Activated T-cell treated with anti-CD3 and anti-CD28 coated beads, Interleukin-2, amount 50 U/mL, for 48 hours (primary cell): ENCODE measurements around the gene PPAN.
A peak's percentile ranks its signal among the peaks of the same experiment; 100 is the strongest.

ENCODE experiments used
- DNase-seq, 2 experiments: peaks; one replicate each; pipeline ENCODE4 v3.0.0-alpha.2; 2020

PPAN gene

GRCh38 chr19:10114651-10115391, 8.7 kb downstream of the PPAN start:
- DNase-seq: peak; percentile 61 to 63

- peak; percentile 57 to 58 for DNase-seq
Measured at GRCh38 chr19:10115392-10116084, 9.4 kb downstream of the PPAN start.

DNA sequence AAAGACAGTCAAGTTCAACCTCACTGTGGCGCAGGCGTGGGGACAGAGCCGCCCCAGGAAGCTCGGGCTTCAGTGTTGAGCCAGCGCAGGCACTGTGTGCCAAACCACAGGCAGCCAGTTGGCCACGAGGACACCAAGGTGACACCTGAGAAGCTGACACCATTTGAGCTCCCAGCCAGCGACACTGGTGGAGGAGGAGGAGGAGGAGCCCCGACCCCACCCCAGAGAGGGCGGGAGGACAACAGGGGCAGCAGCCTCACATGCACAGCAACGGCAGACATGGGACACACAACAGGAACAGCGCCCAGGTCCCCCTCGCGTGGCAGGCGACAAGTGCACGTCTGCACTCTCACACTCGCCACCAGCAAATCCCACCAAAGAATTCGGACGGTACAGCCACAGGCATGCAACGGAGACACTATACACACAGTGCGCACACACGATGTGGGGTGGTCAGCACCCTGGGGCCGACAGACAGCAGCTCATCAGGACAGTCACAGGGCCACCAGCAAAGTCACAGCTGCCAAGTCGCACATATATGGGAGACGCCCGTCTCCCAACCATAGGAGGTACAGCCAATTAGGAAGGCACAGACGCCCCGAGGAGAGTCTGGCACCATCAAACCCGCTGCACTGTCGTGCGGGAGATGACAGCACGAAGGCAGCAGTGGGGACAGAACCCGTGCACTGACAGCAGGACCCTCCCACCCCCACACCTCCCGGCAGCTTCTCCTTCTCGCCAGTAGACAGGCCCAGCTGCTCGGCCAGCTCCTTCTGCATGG, 10.1 kb downstream of the PPAN start:
- DNase-seq: peak; percentile 50 to 52

GRCh38 chr19:10116866-10117616, 10.9 kb downstream of the PPAN start:
- no peak for DNase-seq

DNA sequence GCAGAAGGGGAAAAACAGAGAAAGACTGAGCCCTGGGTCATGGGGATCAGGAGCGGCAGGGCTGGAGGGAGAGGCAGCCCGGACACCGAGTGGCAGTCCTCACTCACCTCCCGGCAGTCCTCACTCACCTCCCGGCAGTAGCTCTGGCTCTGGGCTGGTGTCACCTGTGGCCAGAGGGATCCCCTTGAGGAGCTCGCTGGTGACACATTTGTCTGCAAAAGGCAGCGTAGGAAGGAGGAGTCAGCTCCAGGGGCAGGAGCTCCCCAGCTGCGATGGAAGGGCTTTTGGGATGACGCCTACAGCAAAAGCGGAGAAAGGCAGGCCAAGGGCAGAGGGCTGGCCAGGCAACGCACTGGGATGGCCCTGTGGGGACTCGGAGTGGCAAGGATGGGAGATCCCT, 12.8 kb downstream of the PPAN start:
- DNase-seq: peak in 1 of 2 experiments; percentile 41

- no peak for DNase-seq
Measured at GRCh38 chr19:10120538-10121189, 14.5 kb downstream of the PPAN start.

DNA sequence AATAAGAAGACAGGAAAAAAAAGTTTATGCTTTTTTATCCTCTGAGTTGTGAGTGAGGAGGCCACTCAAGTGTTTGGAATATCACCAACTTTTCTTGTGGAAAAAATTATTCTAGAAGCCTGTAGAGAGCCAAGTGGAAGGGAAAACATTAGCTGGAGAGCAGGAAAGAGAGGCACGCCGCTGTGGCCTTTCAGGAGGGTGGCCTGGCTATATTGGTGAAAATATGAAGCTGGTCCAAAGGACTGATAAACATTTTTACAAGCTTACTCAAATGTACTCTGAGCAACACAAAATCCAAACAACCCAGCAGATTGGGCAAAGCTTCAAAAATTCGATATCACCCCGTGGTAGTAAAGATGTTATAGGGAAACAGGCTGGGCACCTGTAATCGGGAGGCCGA, 15.9 kb downstream of the PPAN start:
- no peak for DNase-seq

DNA sequence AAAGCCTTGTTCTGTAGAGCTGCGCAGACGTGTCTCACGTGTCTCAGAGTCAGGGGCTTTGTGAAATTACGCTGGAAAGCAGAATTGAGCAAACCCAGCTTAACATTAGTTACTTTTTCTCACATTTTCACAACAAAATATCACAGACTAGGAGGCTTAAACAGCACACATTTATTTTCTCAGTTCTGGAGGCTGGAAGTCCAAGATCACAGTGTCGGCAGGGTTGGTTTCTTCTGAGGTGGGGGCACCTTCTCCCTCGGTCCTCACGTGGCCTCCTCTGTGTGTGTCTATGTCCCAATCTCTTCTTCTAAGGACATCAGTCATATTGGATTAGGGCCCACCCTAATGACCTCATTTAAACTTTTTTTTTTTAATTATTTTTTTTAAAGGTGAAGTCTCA, 18.3 kb downstream of the PPAN start:
- no peak for DNase-seq

DNA sequence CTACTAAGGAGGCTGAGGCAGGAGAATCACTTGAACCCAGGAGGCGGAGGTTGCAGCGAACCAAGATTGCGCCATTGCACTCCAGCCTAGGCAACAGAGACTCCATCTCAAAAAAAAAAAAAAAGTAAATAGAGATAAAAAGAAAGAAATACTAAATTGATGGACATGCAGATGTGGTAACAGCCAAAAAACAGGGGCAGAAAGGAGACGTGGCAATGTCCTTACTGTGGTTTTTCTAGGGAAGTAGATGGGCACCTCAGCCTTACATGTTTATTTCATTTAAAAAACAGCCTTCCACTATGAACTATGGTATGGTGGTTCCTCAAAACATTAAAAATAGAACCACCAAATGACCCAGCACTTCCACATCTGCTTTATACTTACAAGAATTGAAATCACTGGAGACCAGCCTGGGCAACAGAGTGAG, 20.1 kb downstream of the PPAN start:
- DNase-seq: no peak

DNA sequence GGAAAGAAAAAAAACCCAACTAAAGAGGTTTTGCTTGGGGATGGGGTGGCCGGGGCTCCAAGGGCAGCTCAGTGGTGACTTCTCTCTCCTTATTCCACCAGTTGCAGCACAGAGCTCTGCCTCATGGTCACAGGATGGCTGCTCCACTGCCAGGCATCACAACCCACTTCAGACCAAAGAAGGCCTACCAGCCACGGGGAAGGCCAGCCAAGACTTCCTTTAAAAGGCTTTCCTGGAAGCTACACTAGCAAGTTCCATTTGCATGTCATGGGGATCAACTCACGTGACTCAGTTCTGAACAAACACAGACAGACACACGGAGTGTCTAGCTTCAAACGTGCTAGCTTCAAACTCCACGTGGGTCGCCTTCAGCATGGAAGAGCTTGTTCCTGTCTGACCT, 26.7 kb downstream of the PPAN start:
- DNase-seq: no peak

- DNase-seq: no peak
Measured at GRCh38 chr19:10133596-10133995, 27.4 kb downstream of the PPAN start.

DNA sequence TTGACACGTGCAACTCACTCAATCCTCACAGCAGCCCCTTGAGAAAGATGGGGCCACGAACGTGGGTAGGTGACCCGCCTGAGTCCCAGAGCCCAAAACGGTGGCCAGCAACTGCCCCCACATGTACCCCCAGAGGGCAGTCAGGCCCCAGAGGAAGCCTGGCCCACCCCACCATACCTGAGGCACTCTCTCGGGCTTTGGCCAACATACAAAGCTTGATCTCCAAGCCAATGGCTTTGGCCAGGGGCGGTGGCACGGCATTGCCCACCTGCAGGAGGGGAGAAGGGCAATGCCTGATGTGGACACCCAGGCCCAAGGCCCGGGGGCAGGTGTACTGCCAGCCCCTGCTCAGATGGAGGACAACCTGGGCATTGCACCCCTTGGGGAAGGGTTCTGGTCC, 27.9 kb downstream of the PPAN start:
- DNase-seq: no peak

GRCh38 chr19:10135551-10136334, 29.6 kb downstream of the PPAN start:
- no peak for DNase-seq

- DNase-seq: no peak
Measured at GRCh38 chr19:10136936-10137335, 30.8 kb downstream of the PPAN start.

DNA sequence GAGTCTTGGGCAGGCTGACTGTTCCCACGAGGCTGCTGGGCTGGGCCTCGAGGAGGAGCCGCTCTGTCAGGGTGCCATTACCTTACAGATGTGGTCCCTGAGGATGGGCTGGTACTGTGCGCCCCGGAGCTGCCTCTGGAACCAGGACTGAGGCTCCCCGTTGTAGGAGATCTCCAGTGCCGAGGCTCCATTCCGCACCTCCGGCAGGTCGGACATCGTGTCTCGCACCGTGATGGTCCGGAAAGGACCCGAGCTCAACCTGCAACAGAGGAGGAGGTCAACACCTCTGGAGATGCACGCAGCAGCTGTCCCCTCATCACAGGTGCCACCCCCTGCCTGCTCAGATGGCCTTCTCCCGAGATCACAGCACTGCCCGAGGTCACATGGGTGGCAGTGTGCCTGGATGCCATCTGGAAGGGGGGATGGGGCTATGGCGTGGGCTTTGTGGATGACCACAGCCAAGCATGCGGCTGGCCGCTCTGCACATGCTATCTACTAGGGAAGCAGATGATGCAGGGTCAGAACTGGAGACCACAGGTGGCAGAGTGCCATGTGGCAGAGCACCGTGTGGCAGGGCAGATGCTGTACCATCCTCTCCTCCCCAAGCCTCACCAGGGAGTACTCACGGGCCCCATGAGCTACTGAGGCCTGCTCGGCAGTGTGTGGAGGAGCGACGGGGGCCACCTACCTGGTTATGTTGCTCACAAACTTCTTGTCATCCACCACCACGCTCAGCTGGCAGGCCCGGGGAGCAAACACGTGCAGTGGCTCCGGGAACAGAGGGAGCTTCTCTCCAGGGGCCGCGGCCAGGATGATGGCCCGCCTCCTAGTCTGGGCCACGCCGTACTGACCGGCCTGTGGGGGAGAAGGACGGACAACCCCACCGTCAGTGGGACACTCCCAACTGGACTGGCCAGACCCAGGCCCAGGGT, 31.9 kb downstream of the PPAN start:
- no peak for DNase-seq

- no peak for DNase-seq
Measured at GRCh38 chr19:10138879-10139795, 33.0 kb downstream of the PPAN start.

DNA sequence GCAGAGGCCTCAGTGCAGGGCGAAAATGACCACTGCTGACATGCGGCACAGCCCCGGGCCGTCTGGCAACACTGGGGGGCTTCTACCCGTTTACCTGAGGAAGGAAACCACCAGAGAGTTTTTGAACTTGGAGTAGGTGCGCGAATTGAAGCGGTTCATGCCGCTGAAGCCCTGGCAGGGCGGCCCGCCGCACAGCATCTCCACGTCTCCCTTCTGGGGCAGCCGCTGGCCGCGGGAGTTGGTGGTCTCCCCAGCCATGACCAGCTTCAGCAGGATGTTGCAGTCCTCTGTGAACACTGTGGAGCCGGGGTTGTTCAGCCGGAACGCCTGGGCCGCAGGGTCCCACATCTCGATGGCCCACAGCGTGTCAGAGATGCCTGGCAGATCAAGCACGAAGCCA, 33.8 kb downstream of the PPAN start:
- DNase-seq: no peak

DNA sequence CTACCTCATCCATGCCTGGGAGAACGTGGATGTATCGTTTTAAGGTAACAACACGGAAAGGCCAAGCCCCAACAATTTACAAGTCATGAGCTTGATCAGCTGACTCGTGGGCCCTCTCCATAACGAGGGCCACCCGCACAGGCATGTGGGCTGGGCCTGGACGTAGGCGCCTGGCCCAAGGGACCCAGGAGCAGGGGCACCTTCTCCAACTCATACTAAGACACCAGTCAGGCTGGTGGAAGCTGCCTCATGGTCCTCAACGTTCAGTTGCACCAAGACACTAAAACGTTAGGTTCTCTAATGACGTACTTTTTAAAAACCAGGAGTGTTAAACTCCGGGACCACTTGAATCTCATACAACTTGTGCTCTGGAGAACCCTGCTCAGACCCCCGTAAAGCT, 35.3 kb downstream of the PPAN start:
- DNase-seq: no peak

DNA sequence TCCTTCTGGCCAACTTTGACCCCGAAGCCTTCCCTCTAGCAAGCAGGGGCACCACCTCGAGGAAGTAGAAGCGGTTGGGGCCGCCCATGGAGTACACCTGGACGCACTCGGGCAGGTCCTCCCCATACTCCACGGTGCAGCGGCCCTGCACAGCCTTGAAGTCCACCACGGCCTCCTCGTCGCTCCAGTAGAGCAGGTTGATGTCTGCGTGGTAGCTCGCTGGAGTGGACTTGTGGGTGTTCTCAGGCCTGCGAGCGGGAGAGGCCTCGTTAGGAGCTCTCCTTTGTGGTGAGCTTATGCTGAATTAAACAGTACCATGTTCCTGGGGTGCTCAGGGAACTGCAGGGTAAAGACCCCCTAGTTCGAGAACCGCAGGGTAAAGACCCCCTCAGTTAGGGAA, 35.8 kb downstream of the PPAN start:
- DNase-seq: no peak
